Transverse colon (tissue), 4 donors: ENCODE results near the gene AOX1. TPM values are rescaled to one million over a fixed set of nuclear protein-coding genes. Genes with fewer than 3 reads are reported as not detected.
"Not testable (repeated sequence)": the region's sequence is repeated elsewhere in the genome, so short reads cannot be mapped to it uniquely, and the experiment has no call there.

Source experiments
- DNase-seq: peaks from one replicate; pipeline ENCODE4 v3.0.0-alpha.2; 2019
- H3K27ac ChIP-seq, 4 donors: fragments of 200-600 bp; sonication (generic); 2 replicates each; pipeline ENCODE4 v1.5.1; 2016 to 2018; ENCODE audit warnings: inconsistent platforms in 4 of 4
- H3K27me3 ChIP-seq: fragments of 200-600 bp; sonication (generic); 2 replicates; pipeline ENCODE4 v1.5.1; 2017; ENCODE audit warnings: inconsistent platforms
- H3K36me3 ChIP-seq, 4 donors: fragments of 200-600 bp; sonication (generic); 2 replicates each; pipeline ENCODE4 v1.5.1; 2017 to 2019; ENCODE audit warnings: inconsistent platforms in 4 of 4
- H3K4me1 ChIP-seq, 4 donors: fragments of 200-600 bp; sonication (generic); 2 replicates each; pipeline ENCODE4 v1.5.1; 2017 to 2020; ENCODE audit warnings: inconsistent platforms in 4 of 4
- H3K4me3 ChIP-seq, 4 donors: fragments of 200-600 bp; sonication (generic); 1 replicate in 1 of 4; 2 replicates in 3 of 4; pipeline versions ENCODE4 v1.5.1 to v1.6.1; 2017 to 2019; ENCODE audit warnings: inconsistent platforms in 4 of 4
- H3K9me3 ChIP-seq, 2 donors: fragments of 200-600 bp; sonication (generic); 2 replicates each; pipeline ENCODE4 v1.5.1; 2017 to 2019; ENCODE audit warnings: inconsistent platforms in 2 of 2
- CTCF ChIP-seq, 5 experiments: fragments of 200-600 bp in 3 of 5; fragments of 450-650 bp in 2 of 5; sonication (generic) in 3 of 5; IDR thresholded peaks; 1 replicate in 2 of 5; 2 replicates in 3 of 5; pipeline ENCODE4 v1.5.1; 2016 to 2017; ENCODE audit warnings: antibody characterized with exemption in 5 of 5, inconsistent platforms in 3 of 5, mild to moderate bottlenecking in 2 of 5, moderate library complexity in 1 of 5
- EP300 ChIP-seq: sonication (generic); formaldehyde crosslinking; IDR thresholded peaks from one replicate; pipeline ENCODE4 v1.6.1; 2017; ENCODE audit warnings: antibody characterized with exemption, low read depth
- POLR2A ChIP-seq: fragments of 450-650 bp; IDR thresholded peaks from one replicate; pipeline ENCODE4 v1.6.1; 2016; ENCODE audit warnings: antibody characterized with exemption, mild to moderate bottlenecking, moderate library complexity
- POLR2AphosphoS5 ChIP-seq, 3 donors: sonication (generic); formaldehyde crosslinking; IDR thresholded peaks; one replicate each; pipeline ENCODE4 v1.6.1; 2016; ENCODE audit warnings: antibody characterized with exemption in 3 of 3
- WGBS, 2 donors: methylation state at CpG; one replicate each; pipeline ENCODE4 v1.1.5; 2018; ENCODE audit warnings: low coverage in 1 of 2; 5-methylcytosine and 5-hydroxymethylcytosine counted together
- in situ Hi-C, 4 donors: fragments of 200-750 bp; cut with MboI; loops; one replicate each; pipeline versions ENCODE4 v1.15.0 to v1.15.1; 2017; ENCODE audit warnings: low sequenced_read_pairs in 3 of 4, low pct_ligation_motif_present in 1 of 4, low pct_unique_long_range_greater_than_20kb in 1 of 4
- intact Hi-C: fragments of 100-400 bp; cut with DNase I; formaldehyde crosslinking; loops from one replicate; pipeline ENCODE4 v1.15.1; 2023; ENCODE audit warnings: low total_unique reads
- total RNA-seq, 4 donors: library from RNA; depleted of rRNA; stranded (reverse); fragments of >200 nt; gene quantifications; one replicate each; pipeline ENCODE4 v1.1.0, GENCODE V29; 2016

AOX1 gene
- total RNA-seq, 4 donors from 2014 or later: 12.0 to 28.1 (median 19.0) TPM

DNA sequence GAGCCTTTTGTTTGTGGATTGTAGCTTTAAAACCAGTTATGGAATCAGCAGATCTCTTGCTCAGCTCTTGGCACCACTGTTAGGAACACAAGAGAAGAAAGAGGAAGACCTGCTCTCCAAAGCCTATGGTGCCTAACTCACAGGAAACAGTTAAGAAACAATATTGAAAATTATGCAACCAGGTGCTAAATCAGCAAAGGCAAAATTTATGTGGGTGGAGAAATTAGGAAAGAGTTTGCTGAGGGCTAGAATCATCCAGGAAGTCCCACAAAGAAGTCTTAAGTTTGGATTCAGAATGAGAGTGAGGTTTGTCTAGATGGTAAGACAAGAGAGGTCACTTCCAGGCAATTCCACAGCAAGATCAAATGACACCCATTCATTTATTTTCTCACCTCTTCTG is 49.4 kb downstream of the AOX1 start:
- DNase-seq: no peak
- TF ChIP-seq CTCF (IDR thresholded peaks at IDR 0.05): no peak
- TF ChIP-seq POLR2A: no peak
- Histone ChIP-seq H3K9me3 (peaks cover 0 to 4% of the 10 kb centered on the region in 2 donors), H3K4me3 (no peak overlapping the region), H3K4me1 (no peaks in the 10 kb centered on the region), H3K36me3 (no peaks in the 10 kb centered on the region), H3K27me3 (no peaks in the 10 kb centered on the region), H3K27ac (no peak overlapping the region)
- in situ Hi-C loops: no loop called here
- intact Hi-C loops: no loop called here

GRCh38 chr2:200637901-200638300 is 52.1 kb downstream of the AOX1 start:
- TF ChIP-seq POLR2A (no peak), CTCF (IDR thresholded peaks at IDR 0.05) (no peak)
- Histone ChIP-seq H3K4me1 (no peaks in the 10 kb centered on the region), H3K27ac (no peak overlapping the region), H3K4me3 (no peak overlapping the region), H3K9me3 (peaks cover 0 to 4% of the 10 kb centered on the region in 2 donors), H3K27me3 (no peaks in the 10 kb centered on the region), H3K36me3 (no peaks in the 10 kb centered on the region)
- WGBS, 2 donors: 85% methylated on average over 9 of the region's 9 CpGs; no CpG with 5 or more reads in 1 of the 2 donors
- intact Hi-C loops: no loop called here
- DNase-seq: no peak
- in situ Hi-C loops: no loop called here

GRCh38 chr2:200640176-200640575 is 54.4 kb downstream of the AOX1 start:
- 93 to 95% methylated on average over 3 of the region's 3 CpGs for WGBS, 2 donors
- Histone ChIP-seq H3K27ac (no peak overlapping the region), H3K27me3 (no peaks in the 10 kb centered on the region), H3K36me3 (no peaks in the 10 kb centered on the region), H3K4me1 (no peaks in the 10 kb centered on the region), H3K9me3 (no peaks in the 10 kb centered on the region), H3K4me3 (no peak overlapping the region)
- in situ Hi-C loops (no loop called here), intact Hi-C loops (no loop called here)
- no peak for TF ChIP-seq EP300
- TF ChIP-seq CTCF (IDR thresholded peaks at IDR 0.05): no peak
- TF ChIP-seq POLR2AphosphoS5 (IDR thresholded peaks at IDR 0.05): no peak
- no peak for TF ChIP-seq POLR2A
- no peak for DNase-seq

DNA sequence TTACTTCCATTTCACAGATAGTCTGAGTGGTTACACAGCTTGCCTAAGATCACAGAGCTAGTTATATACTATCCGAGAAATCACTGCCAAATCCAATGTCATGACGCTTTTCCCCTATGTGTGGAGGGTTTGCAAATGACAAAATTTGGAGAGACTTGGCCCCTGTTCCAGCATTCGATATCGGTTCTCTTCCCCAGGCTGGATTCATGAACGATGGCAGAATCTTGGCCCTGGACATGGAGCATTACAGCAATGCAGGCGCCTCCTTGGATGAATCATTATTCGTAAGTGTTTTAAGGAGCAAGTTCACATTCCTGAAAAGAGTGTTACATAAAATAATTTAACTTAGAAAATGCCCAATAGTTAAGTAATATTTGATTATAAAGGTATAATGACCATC is 55.1 kb downstream of the AOX1 start:
- H3K4me3 ChIP-seq: no peak overlapping the region
- H3K9me3 ChIP-seq: no peaks in the 10 kb centered on the region
- H3K27me3 ChIP-seq: no peaks in the 10 kb centered on the region
- H3K4me1 ChIP-seq: no peaks in the 10 kb centered on the region
- DNase-seq: no peak
- H3K36me3 ChIP-seq: no peaks in the 10 kb centered on the region
- no peak overlapping the region for H3K27ac ChIP-seq
- TF ChIP-seq POLR2A (no peak), POLR2AphosphoS5 (IDR thresholded peaks at IDR 0.05) (no peak), EP300 (no peak)
- intact Hi-C loops (no loop called here), in situ Hi-C loops (no loop called here)
- WGBS, 2 donors: 89 to 90% methylated on average over 3 to 7 of the region's 7 CpGs

GRCh38 chr2:200648518-200649281 is 62.9 kb downstream of the AOX1 start:
- intact Hi-C loops, in situ Hi-C loops, H3K4me3 ChIP-seq, H3K9me3 ChIP-seq, H3K4me1 ChIP-seq, H3K27me3 ChIP-seq, H3K36me3 ChIP-seq: not testable (repeated sequence)
- H3K27ac ChIP-seq: peak overlapping the region in 1 of 4 donors; percentile 13
- peak; percentile 73 for DNase-seq
- 81% methylated on average over 3 of the region's 3 CpGs; no CpG with 5 or more reads in 1 of the 2 donors for WGBS, 2 donors
